SU-DHL-6 (cell line): ENCODE data around the gene AHI1.

Experiments used
- H2AFZ ChIP-seq: fragments of 200-600 bp; sonication (generic); 2 replicates; pipeline ENCODE4 v1.6.1; 2014; ENCODE audit warnings: low read depth, mild to moderate bottlenecking, moderate library complexity, mixed read lengths, antibody characterized with exemption, low read length; ENCODE audit not compliant: severe bottlenecking
- H3F3A ChIP-seq: fragments of 200-600 bp; shearing (Covaris generic); 2 replicates; pipeline ENCODE4 v1.6.0; 2016; ENCODE audit warnings: antibody characterized with exemption, mild to moderate bottlenecking; ENCODE audit not compliant: insufficient read depth
- H3K27ac ChIP-seq: fragments of 200-600 bp; sonication (generic); 2 replicates; pipeline ENCODE4 v1.5.1; 2016; ENCODE audit warnings: low read depth, mild to moderate bottlenecking, low read length, moderate library complexity, mixed read lengths
- H3K27me3 ChIP-seq: fragments of 200-600 bp; sonication (generic), shearing (Covaris generic); 2 replicates; pipeline ENCODE4 v1.6.0; 2014; ENCODE audit warnings: mild to moderate bottlenecking, low read length
- H3K36me3 ChIP-seq: fragments of 200-600 bp; sonication (generic); 2 replicates; pipeline ENCODE4 v1.6.1; 2014; ENCODE audit warnings: mild to moderate bottlenecking, low read length, mixed read lengths
- H3K4me2 ChIP-seq: fragments of 300-600, 200-600 bp; shearing (Covaris generic), sonication (generic); 2 replicates; pipeline ENCODE4 v1.6.0; 2014; ENCODE audit warnings: low read length, low read depth, mild to moderate bottlenecking; ENCODE audit not compliant: poor library complexity, severe bottlenecking
- H3K4me3 ChIP-seq: fragments of 200-600 bp; sonication (generic); 2 replicates; pipeline ENCODE4 v1.5.1; 2014; ENCODE audit warnings: antibody characterized with exemption, low read length, mild to moderate bottlenecking, mixed read lengths; ENCODE audit not compliant: insufficient read depth, poor library complexity, severe bottlenecking
- H3K79me2 ChIP-seq: fragments of 200-600 bp; sonication (generic); 2 replicates; pipeline ENCODE4 v1.6.1; 2014; ENCODE audit warnings: mild to moderate bottlenecking, low read length, moderate library complexity; ENCODE audit not compliant: insufficient read depth
- H3K9ac ChIP-seq: fragments of 200-600 bp; sonication (generic); 2 replicates; pipeline ENCODE4 v1.7.0; 2014; ENCODE audit warnings: mild to moderate bottlenecking, low read length
- H3K9me2 ChIP-seq: fragments of 200-600 bp; sonication (generic); replicated peaks from 2 replicates; pipeline ENCODE4 v1.6.1; 2014; ENCODE audit warnings: low read length; ENCODE audit not compliant: insufficient read depth
- H3K9me3 ChIP-seq: fragments of 200-600 bp; sonication (generic); 2 replicates; pipeline ENCODE4 v1.6.1; 2014; ENCODE audit warnings: low read length, mixed read lengths; ENCODE audit not compliant: insufficient read depth
- H4K20me1 ChIP-seq: fragments of 200-600 bp; sonication (generic); 2 replicates; pipeline ENCODE4 v1.6.1; 2014; ENCODE audit warnings: low read depth, mild to moderate bottlenecking, antibody characterized with exemption, low read length, moderate library complexity, mixed read lengths
- CTCF ChIP-seq: fragments of 200-600 bp; sonication (generic); IDR thresholded peaks from one replicate; pipeline ENCODE4 v1.5.1; 2017; ENCODE audit warnings: antibody characterized with exemption, mild to moderate bottlenecking, low read length, moderate library complexity; ENCODE audit not compliant: insufficient read depth, poor library complexity, severe bottlenecking
- EZH2phosphoT487 ChIP-seq: fragments of 200-600 bp; sonication (generic), shearing (Covaris generic); conservative IDR thresholded peaks from 2 replicates; pipeline ENCODE4 v1.6.1; 2018; ENCODE audit warnings: mild to moderate bottlenecking, antibody characterized with exemption, low read length, moderate library complexity, mixed read lengths

Gene AHI1

GRCh38 chr6:135439549-135439948 lies 58.0 kb downstream of the AHI1 start:
- Histone ChIP-seq H3K9ac (no peak overlapping the region), H3K27me3 (no peaks in the 10 kb centered on the region), H3K4me2 (no peak overlapping the region), H4K20me1 (no peaks in the 10 kb centered on the region), H3K27ac (no peak overlapping the region), H3K9me2 (no peaks in the 10 kb centered on the region), H3K9me3 (no peaks in the 10 kb centered on the region), H3F3A (no peaks in the 10 kb centered on the region), H2AFZ (no peak overlapping the region), H3K4me3 (no peak overlapping the region), H3K36me3 (peaks cover 16% of the 10 kb centered on the region; the same call in 1 of the 2 replicates), H3K79me2 (no peaks in the 10 kb centered on the region)
- TF ChIP-seq EZH2phosphoT487: no peak
- no peak for TF ChIP-seq CTCF

- H3K9me2 ChIP-seq: no peaks in the 10 kb centered on the region
- H3K27me3 ChIP-seq: no peaks in the 10 kb centered on the region
- no peaks in the 10 kb centered on the region for H3K79me2 ChIP-seq
- H4K20me1 ChIP-seq: no peaks in the 10 kb centered on the region
- H3K9ac ChIP-seq: no peak overlapping the region
- no peak overlapping the region for H3K27ac ChIP-seq
- H3K4me3 ChIP-seq: no peak overlapping the region
- TF ChIP-seq EZH2phosphoT487: no peak
- TF ChIP-seq CTCF: peak; percentile 32
- peaks cover 19% of the 10 kb centered on the region; the same call in 1 of the 2 replicates for H3K36me3 ChIP-seq
- no peak overlapping the region for H2AFZ ChIP-seq
- H3K9me3 ChIP-seq: no peaks in the 10 kb centered on the region
- no peak overlapping the region for H3K4me2 ChIP-seq
- no peaks in the 10 kb centered on the region for H3F3A ChIP-seq
Measured at GRCh38 chr6:135438907-135439535, 58.5 kb downstream of the AHI1 start.

- no peak for TF ChIP-seq EZH2phosphoT487
- TF ChIP-seq CTCF: no peak
- H3K9me3 ChIP-seq: no peaks in the 10 kb centered on the region
- H4K20me1 ChIP-seq: no peaks in the 10 kb centered on the region
- peaks cover 8% of the 10 kb centered on the region; the same call in 1 of the 2 replicates for H3K36me3 ChIP-seq
- no peaks in the 10 kb centered on the region for H3K79me2 ChIP-seq
- no peak overlapping the region for H3K9ac ChIP-seq
- H3K4me2 ChIP-seq: no peak overlapping the region
- H3K27ac ChIP-seq: no peak overlapping the region
- no peak overlapping the region for H3K4me3 ChIP-seq
- no peaks in the 10 kb centered on the region for H3K9me2 ChIP-seq
- no peaks in the 10 kb centered on the region for H3K27me3 ChIP-seq
- no peaks in the 10 kb centered on the region for H3F3A ChIP-seq
- no peak overlapping the region for H2AFZ ChIP-seq
Measured at GRCh38 chr6:135434991-135435390, 62.5 kb downstream of the AHI1 start.
